SJSA1 (cell line): ENCODE data around the gene COLEC11. TPM values are rescaled to one million over a fixed set of nuclear protein-coding genes. Genes with fewer than 3 reads are reported as not detected.

Experiments
- DNase-seq, 2 experiments: peaks; one replicate each; pipeline ENCODE4 v3.0.0-alpha.2; 2015 to 2020; ENCODE audit warnings: low spot score in 2 of 2, low read depth in 1 of 2
- H3K27ac ChIP-seq: fragments of 250-450 bp; sonication (Bioruptor Pico); 2 replicates; pipeline ENCODE4 v1.5.1; 2020; ENCODE audit warnings: mild to moderate bottlenecking, moderate library complexity
- H3K27me3 ChIP-seq: fragments of 250-450 bp; sonication (Bioruptor Pico); replicated peaks from 2 replicates; pipeline ENCODE4 v1.5.1; 2020; ENCODE audit warnings: mild to moderate bottlenecking, moderate library complexity
- H3K36me3 ChIP-seq: fragments of 250-450 bp; sonication (Bioruptor Pico); 2 replicates; pipeline ENCODE4 v1.5.1; 2020; ENCODE audit warnings: mild to moderate bottlenecking
- H3K4me1 ChIP-seq: fragments of 250-450 bp; sonication (Bioruptor Pico); replicated peaks from 2 replicates; pipeline ENCODE4 v1.6.1; 2021; ENCODE audit warnings: mild to moderate bottlenecking
- H3K4me3 ChIP-seq: fragments of 250-450 bp; sonication (Bioruptor Pico); 2 replicates; pipeline ENCODE4 v1.5.1; 2020; ENCODE audit warnings: mild to moderate bottlenecking
- H3K9me3 ChIP-seq: fragments of 250-450 bp; sonication (Bioruptor Pico); replicated peaks from 2 replicates; pipeline ENCODE4 v1.5.1; 2020; ENCODE audit warnings: mild to moderate bottlenecking
- total RNA-seq: library from RNA; depleted of rRNA; stranded (reverse); fragments of >200 nt; shearing (Covaris generic); gene quantifications from 2 replicates; pipeline ENCODE4 v1.2.3, GENCODE V29; 2014; rRNA removed

Gene COLEC11
- total RNA-seq, 1 experiment from 2014 or later, result not detected

- H3K27ac ChIP-seq, result no peak overlapping the region
- no peaks in the 10 kb centered on the region for H3K27me3 ChIP-seq
- no peaks in the 10 kb centered on the region for H3K36me3 ChIP-seq
- no peaks in the 10 kb centered on the region for H3K4me1 ChIP-seq
- H3K4me3 ChIP-seq, result no peak overlapping the region
- no peak for DNase-seq
- no peaks in the 10 kb centered on the region for H3K9me3 ChIP-seq
These were observed 95.3 kb downstream of the COLEC11 start for GRCh38 chr2:3689998-3690748.

GRCh38 chr2:3692375-3692774 is 97.5 kb downstream of the COLEC11 start:
- Histone ChIP-seq H3K4me1 (no peaks in the 10 kb centered on the region), H3K9me3 (no peaks in the 10 kb centered on the region), H3K36me3 (no peaks in the 10 kb centered on the region), H3K4me3 (no peak overlapping the region), H3K27ac (no peak overlapping the region), H3K27me3 (no peaks in the 10 kb centered on the region)
- no peak for DNase-seq

Other genes starting within 250 kb of the COLEC11 start
- 40.0 and 63.6 TPM in 2 replicates for gene EIPR1, start 217.3 kb upstream of the COLEC11 start, total RNA-seq
- gene TRAPPC12, start 215.4 kb upstream of the COLEC11 start, total RNA-seq, result 43.8 and 56.1 TPM in 2 replicates
- 78.2 and 82.7 TPM in 2 replicates for gene ADI1, start 75.6 kb upstream of the COLEC11 start, total RNA-seq
- gene RNASEH1, start 36.8 kb upstream of the COLEC11 start, total RNA-seq, result 53.0 and 57.8 TPM in 2 replicates
- gene RPS7, start 19.9 kb upstream of the COLEC11 start, total RNA-seq, result 2,552 and 3,656 TPM in 2 replicates
- gene ALLC, start 63.1 kb downstream of the COLEC11 start, total RNA-seq, result not detected in 2 replicates
- not detected in 2 replicates for gene DCDC2C, start 108.5 kb downstream of the COLEC11 start, total RNA-seq